WI38 (cell line): ENCODE measurements around the gene DLG1.

Experiments
- H3K4me3 ChIP-seq: 2 replicates; pipeline ENCODE4 v1.5.1; 2011; ENCODE audit warnings: low read depth, mild to moderate bottlenecking, control low read depth, low read length
- TF ChIP-seq, protein P1 (sequence below): IDR thresholded peaks from 2 replicates; pipeline ENCODE4 v1.5.1; 2012; ENCODE audit warnings: low read depth, mild to moderate bottlenecking, control low read depth, low read length

DLG1 gene

DNA sequence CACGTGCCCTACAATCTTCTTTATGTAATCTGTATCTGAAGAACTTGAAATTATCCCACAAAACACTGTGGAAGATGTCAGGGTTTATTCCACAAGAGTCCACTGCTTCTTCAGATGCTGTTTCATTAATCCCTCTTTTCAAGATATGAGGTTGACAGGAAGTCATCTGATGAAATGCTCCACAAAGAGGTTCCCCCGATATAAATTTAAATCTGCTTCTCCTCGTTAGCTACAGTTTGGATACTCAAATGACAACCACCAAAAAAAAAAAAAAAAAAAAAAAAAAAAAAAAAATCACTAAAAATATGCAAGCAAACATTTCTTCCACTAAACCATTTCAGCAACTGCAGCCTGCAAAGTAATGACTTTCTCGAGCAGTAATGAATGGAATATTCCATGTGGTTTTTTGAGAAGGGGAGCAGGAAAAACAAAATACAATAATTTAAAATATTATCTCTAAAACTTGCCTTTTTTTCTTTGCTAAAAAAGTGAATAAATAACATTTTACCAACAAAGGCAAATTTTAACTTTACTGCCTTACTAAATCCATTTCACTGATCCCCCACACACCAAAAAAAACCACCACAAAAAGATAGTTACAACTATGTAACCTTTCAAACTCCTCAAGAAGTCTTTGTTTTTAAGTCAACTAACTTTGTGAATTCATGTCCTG lies 37.8 kb downstream of the DLG1 start:
- TF ChIP-seq, protein P1, sequence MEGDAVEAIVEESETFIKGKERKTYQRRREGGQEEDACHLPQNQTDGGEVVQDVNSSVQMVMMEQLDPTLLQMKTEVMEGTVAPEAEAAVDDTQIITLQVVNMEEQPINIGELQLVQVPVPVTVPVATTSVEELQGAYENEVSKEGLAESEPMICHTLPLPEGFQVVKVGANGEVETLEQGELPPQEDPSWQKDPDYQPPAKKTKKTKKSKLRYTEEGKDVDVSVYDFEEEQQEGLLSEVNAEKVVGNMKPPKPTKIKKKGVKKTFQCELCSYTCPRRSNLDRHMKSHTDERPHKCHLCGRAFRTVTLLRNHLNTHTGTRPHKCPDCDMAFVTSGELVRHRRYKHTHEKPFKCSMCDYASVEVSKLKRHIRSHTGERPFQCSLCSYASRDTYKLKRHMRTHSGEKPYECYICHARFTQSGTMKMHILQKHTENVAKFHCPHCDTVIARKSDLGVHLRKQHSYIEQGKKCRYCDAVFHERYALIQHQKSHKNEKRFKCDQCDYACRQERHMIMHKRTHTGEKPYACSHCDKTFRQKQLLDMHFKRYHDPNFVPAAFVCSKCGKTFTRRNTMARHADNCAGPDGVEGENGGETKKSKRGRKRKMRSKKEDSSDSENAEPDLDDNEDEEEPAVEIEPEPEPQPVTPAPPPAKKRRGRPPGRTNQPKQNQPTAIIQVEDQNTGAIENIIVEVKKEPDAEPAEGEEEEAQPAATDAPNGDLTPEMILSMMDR, result no peak
- no peak overlapping the region for H3K4me3 ChIP-seq

DNA sequence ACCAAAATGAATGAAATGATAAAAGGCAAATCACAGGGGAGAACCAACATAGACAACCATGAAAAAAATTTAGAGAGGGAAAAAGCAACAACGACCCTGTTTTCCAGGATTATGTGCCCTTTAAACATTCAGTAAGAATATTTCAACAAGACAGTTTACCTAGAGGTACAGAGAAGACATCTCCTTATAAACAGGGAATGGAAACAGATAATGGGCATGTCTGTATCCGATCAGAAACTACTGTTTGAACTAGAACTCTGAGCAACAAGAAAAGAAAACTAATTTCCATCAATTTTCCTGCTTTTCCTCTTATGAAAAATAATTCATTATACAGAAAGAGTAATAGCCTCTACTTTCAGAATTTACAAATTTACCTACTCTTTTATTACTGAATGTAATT lies 39.3 kb downstream of the DLG1 start:
- H3K4me3 ChIP-seq, result no peak overlapping the region
- TF ChIP-seq, protein P1, result no peak

DNA sequence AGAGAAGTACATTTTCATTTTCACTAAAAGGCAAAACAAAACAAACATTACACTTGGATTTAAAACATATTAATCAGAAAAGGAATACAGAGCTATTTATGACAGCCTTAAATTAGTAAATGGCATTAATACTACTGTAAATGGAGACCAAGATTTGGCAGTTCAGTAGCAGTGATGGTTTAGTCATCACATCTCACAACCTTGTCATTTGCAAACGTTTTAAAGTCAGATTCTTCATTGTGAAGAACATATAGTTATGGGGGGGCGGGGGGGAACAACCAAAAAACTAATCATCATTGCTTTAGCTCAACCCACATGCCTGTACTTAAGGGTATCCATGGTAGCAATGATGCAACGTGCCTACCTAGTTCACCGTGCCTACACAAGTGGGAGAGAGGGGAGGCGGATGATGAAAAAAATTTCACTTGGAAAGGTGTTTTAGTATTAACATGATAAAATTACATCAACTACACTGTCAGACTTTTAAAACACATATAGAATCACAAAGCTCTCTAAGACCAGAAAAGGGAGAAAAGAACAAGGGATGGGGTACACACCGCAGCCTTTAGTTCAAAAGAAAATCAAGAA lies 40.1 kb downstream of the DLG1 start:
- TF ChIP-seq, protein P1, result no peak
- no peak overlapping the region for H3K4me3 ChIP-seq

DNA sequence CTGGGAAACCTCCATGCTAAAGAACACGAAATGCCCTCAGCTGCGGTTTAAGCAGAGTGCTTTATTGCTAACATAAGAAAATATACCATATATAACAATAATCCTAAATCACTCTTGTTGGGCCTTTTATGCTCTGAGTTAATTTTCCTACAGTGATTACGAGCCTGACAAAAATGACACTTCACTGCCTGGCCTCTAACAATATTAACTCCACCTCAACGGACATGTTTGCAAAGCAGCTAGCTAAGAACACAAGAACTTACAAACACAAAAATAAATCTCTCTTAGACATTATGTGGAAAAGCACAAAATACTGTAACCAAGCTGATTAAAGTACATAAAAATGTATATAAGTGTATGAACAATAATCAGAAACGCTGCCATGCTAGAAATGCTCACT lies 40.7 kb downstream of the DLG1 start:
- H3K4me3 ChIP-seq, result no peak overlapping the region

DNA sequence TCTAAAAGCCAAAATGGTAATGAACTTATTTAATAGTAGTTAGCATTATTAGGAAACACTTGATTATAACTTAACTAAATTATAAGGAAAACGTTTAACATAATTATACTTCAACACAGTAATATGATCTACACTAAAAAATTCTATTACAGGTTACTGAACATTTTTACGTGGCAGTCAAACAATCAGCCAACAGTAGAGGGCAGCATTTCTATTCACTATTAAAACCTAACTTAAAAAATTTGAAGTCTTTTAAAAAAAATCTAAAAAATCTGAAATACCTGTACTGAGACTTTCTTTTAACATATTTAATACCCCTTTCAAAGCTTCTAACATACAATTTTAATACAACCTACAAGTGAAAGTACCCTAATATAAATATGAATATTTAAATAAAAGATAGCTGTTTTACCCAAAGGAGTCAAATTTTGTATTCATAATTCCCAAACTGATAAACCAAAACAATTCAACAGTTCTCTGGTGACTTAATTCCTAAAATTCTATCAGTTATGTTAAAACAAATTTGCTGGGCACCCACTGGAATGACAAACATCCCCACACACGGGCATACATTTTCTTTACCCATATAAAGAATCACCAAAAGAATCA lies 41.5 kb downstream of the DLG1 start:
- TF ChIP-seq, protein P1, result peak; percentile 31; the same call in 1 of the 2 replicates
- no peak overlapping the region for H3K4me3 ChIP-seq

More for the DNA sequence above, 40.7 kb downstream of the DLG1 start:
- TF ChIP-seq, protein P1, result no peak

DNA sequence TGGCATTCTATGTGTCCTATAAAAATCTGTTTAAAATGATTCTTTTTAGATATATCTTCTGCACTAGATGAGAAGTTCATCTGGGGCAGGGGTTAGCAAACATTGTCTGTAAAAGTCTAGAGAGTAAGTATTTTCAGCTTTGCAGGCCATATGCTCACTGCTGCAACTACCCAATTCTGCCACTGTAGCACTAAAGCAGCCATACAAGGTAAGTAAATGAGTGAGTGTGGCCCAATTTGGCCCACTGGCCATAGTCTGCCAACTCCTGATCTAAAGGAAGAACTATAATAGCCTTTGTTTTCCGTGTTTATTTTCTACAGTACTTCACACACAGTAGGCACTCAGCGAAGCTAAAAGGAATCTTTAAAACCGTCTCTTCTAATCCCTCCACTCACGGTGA lies 42.3 kb downstream of the DLG1 start:
- TF ChIP-seq, protein P1, result no peak
- no peak overlapping the region for H3K4me3 ChIP-seq
